GM19025 (cell line): ENCODE measurements around the gene BAHD1.

ENCODE experiments used
- ATAC-seq: cut with Tn5 transposase; IDR thresholded peaks from one replicate; pipeline ENCODE4 v1.9.1; 2021; ENCODE audit warnings: mild to moderate bottlenecking, low read depth, moderate library complexity; ENCODE audit not compliant: unreplicated experiment

BAHD1 gene

GRCh38 chr15:40489274-40490175 lies 48.8 kb downstream of the BAHD1 start:
- no peak for ATAC-seq

DNA sequence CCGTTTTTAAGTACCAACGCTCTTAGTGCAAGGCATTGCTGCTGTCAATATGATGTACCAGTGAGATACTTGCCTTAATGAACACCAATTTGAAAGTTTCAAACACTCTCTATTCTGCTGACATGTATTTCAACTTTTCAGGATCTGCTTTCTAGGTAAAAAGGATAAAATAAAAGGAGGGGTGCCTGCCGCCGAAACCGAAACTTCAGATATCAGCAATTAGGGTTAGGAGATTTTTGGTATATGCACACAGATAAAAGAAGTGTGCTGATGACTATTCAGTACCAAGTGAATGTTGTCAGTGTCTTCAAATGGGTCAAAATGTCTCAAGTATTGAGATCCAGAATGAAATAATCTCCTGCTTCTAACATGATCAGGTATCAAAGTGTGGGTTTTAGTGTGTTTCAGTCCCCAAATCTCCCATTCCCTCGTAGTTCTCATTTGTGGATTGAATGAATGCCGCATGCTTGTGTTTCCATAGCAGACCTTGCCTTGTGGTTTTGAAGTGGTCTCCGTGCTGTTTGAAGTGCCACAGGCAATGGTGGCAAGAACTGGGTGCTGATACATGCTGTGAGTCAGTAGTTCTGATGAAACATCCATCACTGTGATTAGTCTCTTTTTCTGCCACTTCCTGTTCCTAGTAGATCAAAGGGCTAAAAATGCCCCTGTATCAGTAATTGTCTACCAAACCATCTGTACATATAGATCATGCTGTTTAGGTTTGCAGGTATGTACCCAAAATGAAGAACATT lies 52.5 kb downstream of the BAHD1 start:
- no peak for ATAC-seq

- no peak for ATAC-seq
Observed at GRCh38 chr15:40495516-40495915, 54.8 kb downstream of the BAHD1 start.

DNA sequence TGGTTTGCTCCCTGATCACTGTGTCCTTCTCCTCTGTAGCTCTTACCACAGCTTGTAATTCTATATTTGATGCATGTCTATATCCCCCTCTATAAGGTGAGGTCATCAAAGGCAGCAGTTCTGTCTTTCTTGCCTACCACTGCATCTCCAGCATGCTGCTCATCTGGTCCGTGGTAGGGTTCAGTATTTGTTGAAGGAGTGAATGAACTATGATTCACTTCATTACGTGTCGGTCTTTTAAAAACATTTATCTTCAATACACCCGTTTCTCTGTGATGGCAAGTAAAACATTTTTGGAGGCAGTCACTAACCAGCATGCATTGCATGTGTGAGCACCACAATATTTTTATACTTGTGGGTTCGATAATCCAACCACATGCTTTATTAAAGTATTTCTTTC lies 57.7 kb downstream of the BAHD1 start:
- ATAC-seq: no peak

- no peak for ATAC-seq
Observed at GRCh38 chr15:40498891-40499290, 58.1 kb downstream of the BAHD1 start.

DNA sequence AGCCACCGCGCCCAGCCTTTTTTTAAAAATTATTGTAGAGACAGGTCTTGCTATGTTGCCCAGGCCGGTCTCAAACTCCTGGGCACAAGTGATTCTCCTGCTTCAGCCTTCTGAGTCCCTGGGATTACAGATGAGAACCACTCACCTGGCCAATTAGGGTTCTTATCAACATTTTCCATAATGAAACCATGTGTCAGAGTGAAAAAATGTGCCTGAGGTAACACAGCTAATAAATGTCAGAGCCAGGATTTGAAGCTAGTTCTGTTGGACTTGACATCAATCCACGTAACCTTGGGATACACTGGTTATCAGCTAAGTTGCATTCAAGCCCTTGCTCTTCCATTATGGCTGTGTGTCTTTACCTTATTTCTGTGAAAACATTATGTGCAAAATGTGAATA lies 59.2 kb downstream of the BAHD1 start:
- no peak for ATAC-seq

DNA sequence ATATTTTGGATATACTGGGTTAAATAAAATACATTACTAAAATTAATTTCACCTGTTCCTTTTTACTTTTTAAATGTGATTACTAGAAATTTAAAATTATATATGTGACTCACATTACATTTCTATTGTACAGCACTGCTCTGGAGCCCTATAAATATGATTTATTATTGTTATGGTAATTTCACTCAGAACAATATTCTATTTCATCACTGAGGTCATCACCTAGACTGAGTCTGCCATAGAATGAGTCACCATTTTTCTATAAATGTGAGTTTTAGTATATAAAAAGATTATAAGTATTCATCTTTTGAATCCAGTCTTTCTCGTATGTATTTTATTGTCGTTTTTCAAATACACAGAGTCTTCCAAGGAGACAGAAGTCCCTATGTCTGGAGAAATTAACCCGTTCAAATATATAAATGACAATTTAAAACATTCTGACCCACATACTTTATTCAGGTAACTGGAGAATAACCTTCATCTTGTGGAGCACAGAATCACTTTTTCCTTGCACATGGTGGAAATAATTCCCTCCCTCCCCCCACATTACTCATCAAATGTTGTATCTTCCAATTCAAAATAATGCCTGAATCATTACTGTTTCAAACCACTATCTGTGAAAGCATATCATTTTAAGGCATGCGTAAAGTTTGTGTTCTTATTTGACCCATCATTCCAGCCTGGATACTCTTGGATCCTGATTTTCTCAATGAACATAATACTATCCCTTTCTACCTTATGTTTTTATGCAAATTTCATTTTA lies 60.0 kb downstream of the BAHD1 start:
- ATAC-seq: no peak

- ATAC-seq: no peak
Observed at GRCh38 chr15:40501487-40501886, 60.7 kb downstream of the BAHD1 start.

DNA sequence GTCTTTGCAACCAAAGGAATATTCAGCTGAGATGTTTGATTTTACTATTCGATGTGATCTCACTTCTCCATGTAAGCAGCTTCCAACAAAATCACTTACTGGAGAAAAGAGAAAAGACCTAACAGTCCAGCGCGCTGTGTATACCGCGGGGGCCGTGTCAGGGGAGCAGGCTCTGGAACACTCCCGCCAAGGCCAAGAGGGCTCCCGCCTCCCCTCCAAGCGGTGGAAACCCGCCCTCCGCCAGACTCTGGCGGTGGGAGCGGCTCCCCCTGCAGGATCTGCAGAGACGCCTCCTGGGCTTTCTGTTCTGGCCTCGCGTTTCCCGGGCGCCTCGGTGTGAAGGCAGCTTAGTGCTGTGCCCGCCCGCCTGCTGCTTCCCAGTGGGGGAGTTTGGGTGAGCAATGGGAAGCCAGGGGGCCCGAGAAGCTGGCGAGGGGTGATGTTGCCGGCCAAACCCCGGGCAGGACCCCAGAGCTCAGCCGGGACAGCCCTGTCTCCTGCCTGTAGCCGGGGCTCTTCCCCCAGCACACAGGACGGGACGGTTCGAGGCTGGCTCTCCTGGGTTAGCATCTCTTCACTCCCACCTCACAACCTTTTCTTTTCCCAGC lies 66.3 kb downstream of the BAHD1 start:
- no peak for ATAC-seq

- no peak for ATAC-seq
Observed at GRCh38 chr15:40508216-40508615, 67.5 kb downstream of the BAHD1 start.

- ATAC-seq: no peak
Observed at GRCh38 chr15:40510201-40510600, 69.4 kb downstream of the BAHD1 start.

GRCh38 chr15:40511093-40511471 lies 70.3 kb downstream of the BAHD1 start:
- ATAC-seq: peak; percentile 34

GRCh38 chr15:40511472-40512133 lies 70.8 kb downstream of the BAHD1 start:
- ATAC-seq: peak; percentile 58

DNA sequence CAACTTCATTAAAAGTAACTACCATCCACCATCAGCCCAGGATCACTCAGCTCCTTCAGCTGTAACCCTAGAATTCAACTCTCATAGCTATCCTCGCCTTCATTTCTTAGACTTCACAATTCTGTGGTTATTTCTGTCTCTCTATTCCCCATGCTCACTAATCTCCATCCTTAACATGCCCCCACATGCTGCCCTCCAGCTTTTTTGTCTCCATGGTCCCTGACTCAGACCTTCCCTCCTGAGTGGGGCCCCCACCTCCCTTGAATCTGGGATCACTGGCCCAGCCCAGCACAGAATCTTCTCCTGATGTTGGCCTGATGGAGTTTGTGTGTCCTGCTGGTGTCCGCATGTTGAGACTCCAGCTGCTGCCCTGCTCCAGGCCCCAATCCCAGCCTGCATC lies 71.7 kb downstream of the BAHD1 start:
- ATAC-seq: no peak

GRCh38 chr15:40513609-40514008 lies 72.9 kb downstream of the BAHD1 start:
- ATAC-seq: no peak

GRCh38 chr15:40516322-40516721 lies 75.6 kb downstream of the BAHD1 start:
- ATAC-seq: no peak
